Middle frontal gyrus (tissue), 1 donor: Measurements from ENCODE around the gene REXO1.

Experiments
- DNase-seq: peaks from one replicate; pipeline ENCODE4 v3.0.0-alpha.2; 2015; ENCODE audit warnings: low spot score; ENCODE audit errors: extremely low spot score

Gene REXO1

DNA sequence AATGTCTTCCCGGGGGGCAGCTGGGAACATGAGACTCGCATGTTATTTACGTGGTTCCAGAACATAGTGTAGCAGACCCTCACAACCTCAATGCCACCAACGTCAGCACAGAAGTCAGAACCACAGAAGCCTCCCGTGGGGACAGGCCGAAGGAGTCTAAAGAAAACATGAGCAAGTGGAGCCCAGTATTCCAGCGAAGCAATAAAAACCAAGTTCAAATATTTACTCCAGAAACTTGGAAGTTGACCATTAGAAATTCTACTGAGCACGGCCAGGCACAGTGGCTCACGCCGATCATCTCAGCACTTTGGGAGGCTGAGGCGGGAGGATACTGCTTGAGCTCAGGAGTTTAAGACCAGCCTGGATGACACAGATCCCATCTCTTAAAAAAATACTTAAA is 18.3 kb downstream of the REXO1 start:
- no peak for DNase-seq

DNA sequence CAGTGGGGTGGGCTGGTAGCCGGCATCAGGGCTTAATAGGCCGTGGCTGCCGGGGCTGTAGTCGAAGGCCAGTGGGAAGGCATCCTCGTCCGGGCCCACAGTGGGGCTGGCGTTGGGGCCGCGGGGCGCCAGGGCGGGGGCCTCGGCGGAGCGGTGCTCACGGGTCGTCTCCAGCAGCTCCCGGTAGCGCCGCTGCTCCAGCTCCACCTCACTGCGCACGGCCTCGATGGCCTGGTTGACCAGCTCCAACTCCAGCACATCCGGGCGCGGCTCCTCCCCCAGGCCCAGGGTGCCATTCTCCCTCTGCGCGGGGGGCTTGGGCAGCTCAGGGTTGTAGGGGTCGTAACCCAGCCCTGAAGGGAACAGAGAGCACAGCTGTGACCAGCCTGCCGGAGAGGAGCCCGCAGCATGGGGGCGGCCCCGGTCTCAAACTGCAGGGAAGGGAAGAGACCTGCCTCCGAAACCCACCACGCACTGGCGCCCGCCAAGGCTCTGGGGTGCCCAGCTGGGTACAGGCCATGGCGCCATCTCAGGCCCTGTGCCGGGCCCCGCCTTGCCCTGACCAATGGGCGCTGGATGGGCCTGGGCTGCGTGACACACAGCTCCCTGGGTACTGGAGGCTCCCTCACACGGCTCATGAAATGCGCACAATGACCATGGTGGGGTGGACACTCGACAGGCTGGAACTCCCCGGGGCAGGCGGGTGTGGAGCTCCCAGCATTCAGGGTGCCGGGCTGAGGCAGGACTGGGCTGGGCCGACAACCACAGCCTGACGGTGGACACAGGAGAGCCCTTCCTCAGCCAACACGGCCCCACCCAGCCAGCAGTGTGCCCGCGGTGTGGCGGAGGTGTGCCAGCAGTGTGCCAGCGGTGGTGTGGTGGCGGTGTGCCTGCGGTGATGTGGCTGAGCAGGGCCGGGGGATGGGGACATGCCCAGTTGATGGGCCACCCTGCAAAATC is 19.7 kb downstream of the REXO1 start:
- no peak for DNase-seq

- DNase-seq: no peak
These were observed 20.6 kb downstream of the REXO1 start for GRCh38 chr19:1827566-1828278.

DNA sequence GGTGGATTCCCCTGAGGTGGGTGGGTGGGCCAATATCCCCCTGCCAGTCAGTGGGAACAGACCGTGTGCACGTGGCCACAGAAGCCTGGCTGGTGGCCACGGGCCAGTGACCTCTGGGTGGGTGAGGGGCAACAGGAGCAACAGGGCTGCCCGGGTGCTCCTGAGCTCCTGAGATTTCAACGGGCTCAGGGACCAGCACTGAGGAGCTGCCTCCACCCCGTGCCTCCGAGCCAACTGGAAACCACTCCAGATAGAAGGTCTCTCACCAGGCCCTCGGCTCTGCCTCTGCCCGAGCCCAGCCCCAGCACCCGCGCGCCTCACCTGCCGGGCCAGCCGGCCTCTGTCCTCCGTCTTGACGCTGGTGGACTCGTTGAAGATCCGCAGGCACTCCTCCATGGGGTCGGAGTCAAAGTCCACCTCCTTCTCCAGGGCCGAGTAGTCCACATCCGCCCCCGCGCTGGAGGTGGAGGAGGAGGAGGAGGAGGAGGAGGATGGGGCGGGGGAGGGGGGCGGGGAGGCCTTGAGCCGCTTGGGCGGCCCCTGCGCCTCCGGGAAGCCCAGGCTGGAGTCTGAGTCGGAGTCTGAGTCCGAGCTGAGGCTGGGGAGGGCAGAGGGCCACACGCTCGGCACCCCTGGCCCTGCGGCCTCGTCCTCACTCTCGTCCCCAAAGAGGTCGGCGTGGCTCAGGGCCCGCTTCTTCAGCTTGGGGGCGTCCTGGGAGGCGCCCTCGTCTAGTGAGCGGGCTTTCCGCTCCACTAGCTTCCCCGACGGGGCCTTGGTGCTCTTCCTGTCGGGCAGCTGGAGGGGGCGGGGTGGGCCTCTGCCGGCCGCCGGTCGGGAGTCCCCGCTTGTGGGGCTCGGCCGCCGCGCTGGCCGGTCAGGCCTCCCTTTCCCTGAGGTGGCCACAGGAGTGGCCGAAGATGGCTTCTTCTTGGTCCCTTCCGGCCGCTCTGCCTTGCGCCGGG is 21.4 kb downstream of the REXO1 start:
- no peak for DNase-seq

- no peak for DNase-seq
These were observed 22.2 kb downstream of the REXO1 start for GRCh38 chr19:1825909-1826556.

GRCh38 chr19:1824252-1824622 is 24.0 kb downstream of the REXO1 start:
- no peak for DNase-seq

- DNase-seq: no peak
These were observed 24.6 kb downstream of the REXO1 start for GRCh38 chr19:1823539-1824251.

- no peak for DNase-seq
These were observed 25.3 kb downstream of the REXO1 start for GRCh38 chr19:1823020-1823419.

DNA sequence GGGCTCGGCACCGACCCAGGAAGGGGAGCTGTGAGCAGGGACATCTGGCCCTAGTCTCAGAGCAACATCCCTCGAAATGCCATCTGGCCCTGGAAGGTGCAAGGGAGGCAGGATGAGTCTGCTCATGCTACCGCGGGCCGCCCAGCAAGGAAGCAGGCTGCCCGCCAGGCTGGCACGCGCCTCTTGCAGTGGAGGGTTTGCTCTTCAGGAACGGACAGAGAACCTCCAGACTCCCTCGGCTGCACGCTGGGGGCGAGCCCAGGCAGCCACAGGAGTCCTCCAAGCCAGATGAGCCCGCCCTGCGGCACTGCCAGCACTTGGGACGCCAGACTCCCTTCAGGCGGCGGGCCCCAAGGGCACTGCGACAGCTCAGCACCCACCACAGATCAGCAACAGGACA is 26.1 kb downstream of the REXO1 start:
- DNase-seq: no peak

GRCh38 chr19:1819341-1820255 is 28.7 kb downstream of the REXO1 start:
- DNase-seq: no peak

DNA sequence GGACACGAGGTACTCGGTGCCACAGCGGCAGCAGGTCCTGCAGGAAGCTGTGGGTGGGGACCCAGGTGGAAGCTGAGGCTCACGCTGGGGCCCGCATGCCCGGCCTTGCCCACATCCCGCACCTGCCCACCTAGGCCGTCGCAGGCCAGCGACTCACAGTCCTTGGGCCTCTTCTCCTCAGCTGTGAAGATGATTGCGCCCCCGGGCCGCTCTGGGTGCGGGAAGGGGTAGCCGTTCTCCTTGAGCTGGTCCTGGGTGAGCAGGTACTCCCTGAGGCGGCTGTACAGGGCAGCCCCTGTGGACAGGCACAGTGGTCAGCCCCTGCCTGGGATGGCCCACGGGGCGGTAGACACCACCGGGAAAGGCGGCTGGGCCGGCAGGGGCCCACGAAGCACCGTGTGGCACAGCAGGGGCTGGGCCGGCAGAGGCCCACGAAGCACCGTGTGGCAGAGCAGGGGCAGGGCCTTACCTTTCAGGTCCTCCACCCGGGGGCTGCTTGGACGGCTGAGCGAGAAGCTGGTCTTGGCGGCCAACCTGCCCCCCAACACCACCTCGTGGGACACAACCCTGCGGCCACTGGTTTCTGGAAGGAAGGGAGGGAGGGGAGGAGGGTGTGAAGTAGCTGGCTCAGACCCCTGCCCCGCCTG is 29.6 kb downstream of the REXO1 start:
- DNase-seq: no peak

DNA sequence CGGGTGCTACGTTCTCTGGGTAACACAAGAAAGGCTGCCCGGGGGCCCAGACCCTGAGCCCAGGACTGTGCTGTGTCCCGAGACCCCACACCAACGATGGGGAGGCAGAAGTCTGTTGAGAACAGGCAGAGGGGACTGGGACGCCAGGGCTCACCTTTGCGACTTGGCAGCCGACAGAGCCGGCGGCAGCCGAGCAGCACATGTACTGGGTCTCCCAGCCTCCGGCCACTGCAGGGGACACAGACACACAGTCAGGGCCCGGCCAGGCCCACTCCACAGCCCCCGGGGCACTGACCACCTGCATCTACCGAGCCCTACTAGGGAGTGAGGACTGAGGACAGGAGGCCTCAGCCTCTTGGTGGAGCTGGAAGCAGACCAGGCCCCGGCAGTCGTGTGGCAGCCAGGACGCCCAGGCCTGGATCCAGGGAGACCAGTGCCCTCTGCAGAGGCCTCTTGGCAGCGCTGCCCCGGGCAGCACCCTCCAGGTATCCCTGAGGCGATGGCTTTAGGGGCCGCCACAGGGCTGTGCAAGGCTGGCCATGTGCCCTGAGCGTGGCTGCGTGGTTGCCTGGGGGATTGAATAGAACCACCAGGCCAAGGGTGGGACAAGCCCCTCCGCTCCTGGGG is 30.6 kb downstream of the REXO1 start:
- no peak for DNase-seq

GRCh38 chr19:1816530-1817298 is 31.6 kb downstream of the REXO1 start:
- DNase-seq: no peak

GRCh38 chr19:1815605-1816529 is 32.4 kb downstream of the REXO1 start:
- no peak for DNase-seq

DNA sequence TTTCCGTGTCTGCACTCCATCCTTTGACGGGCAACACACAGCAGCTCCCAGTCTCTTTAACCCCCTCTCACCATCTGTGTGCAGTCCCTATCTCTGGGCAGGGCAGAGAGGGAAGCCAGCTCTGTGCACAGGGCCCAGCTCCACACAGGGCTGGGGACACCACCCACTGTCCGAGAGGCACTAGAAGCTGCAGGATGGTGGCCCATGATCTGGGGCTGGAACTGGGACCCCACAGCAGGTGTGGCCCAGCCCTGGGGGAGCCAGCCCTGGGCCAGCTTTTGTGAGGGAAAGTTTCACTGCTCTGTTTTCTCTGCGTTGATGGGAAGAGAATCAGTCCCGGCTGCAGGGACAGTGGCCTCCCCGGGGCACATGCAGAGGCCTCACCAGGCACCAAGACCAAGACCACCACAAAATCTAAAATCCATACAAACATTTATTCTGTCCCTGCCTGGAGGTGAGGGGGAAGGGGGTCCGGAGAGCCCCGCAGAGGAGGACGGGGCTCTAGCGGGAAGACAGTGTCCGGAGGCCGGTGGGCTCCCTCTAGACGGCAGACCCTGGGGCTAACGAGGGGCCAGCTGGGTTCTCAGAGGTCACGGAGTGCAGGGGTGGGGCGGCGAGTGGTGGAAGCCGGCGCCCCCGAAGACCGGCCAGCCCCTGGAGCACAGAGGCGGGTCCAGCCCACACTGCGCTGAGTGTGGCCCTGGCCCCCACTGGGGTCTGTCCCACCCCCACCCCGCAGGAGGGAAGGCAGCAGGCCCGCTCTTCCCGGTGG is 33.3 kb downstream of the REXO1 start:
- no peak for DNase-seq

DNA sequence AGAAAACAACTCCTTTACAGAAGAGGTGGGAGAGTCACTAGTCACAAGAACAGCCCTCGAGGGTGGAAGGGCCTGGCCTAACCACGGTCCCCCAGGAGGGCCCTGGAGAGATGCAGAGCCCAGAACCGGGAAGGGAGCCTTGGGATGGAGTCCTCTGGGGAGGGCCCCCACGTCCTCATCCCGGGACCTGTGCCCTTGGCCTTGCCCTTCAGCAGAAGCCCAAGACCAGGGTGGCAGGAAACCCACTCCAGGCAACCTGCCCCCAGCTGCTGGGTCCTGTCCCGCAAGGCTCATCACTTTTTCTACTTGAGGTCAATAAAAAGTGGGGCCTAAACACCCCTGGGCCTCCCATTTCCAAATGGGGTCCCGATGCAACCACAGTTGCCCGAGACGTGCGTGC is 33.9 kb downstream of the REXO1 start:
- no peak for DNase-seq
